NCI-H748 treated with DMSO at 0.1 percent for 48 hours (cell line): Measurements from ENCODE around the gene ATP7A.

Source experiments
- DNase-seq: peaks from one replicate; lab custom pipeline; 2025; lab: John Stamatoyannopoulos, UW

Gene ATP7A

GRCh38 chrX:77945910-77946545, 35.5 kb downstream of the ATP7A start:
- no peak for DNase-seq

- no peak for DNase-seq
Measured at GRCh38 chrX:77946571-77946970, 36.1 kb downstream of the ATP7A start.

DNA sequence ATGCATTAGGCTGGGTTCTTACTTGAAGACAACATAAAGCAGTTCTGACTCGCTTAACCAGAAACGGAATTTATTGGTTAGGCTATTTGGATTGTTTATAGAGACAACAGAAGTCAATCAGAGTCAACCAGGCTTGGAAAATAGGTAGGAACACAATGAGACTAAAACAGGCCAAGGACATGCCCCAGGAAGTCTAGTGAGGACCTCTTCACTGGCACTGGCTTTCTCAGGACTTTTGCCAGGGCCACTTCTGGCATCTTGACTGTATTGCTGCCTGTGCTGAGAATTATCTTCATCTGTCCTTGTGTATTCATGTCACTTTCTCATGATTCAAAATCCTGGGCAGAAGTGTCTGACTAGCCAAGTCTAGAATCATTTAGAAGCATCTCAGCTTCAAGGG, 39.3 kb downstream of the ATP7A start:
- no peak for DNase-seq

DNA sequence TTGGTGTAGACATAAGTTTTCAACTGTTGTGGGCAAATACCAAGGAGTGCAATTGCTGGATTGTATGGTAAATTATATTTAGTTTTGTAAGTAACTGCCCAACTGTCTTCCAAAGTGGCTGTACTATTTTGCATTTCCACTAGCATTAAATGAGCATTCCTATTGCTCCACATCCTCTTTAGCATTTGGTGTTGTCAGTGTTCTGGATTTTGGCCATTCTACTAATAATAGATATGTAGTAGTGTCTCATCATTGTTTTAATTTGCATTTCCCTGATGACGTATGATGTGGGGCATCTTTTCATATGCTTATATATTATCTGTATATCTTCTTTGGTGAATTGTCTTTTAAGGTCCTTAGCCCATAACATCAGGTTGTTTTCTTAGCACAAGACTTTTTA, 41.7 kb downstream of the ATP7A start:
- no peak for DNase-seq

DNA sequence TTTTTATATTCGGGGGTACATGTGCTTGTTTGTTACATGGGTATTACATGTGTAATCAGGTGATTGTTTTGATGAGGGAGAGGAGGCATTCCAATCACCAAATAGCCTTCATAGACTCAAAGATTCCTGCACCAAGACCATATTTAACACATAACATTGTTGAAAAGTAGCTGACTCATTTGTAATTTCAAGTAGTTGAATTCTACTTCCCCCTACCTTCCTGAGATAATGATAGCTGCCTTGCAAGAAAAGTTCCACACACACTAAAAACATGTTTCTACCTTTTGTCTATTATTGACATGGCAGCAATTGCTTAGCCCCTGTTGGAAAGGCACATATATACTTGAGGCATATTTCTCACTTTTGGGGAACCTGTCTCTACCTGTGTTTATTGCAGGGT, 42.8 kb downstream of the ATP7A start:
- no peak for DNase-seq

DNA sequence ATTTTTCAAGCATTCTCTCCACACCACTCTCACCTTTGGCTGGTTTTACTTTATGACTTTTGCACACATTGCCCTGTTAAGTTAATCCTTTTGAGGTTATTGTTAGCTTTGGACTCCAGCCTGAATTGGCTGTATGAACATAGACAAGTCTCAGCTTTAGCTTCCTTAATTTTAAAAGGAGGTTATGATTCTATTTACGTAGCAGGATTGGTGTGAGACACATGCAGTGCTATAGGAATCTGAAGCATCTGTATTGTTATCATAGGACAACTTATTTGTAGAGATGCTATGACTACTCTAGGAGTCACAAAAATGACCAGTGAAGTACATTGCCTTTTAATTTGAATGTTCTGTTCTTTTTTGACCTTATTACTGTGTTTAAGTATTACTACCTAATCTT, 43.2 kb downstream of the ATP7A start:
- no peak for DNase-seq

DNA sequence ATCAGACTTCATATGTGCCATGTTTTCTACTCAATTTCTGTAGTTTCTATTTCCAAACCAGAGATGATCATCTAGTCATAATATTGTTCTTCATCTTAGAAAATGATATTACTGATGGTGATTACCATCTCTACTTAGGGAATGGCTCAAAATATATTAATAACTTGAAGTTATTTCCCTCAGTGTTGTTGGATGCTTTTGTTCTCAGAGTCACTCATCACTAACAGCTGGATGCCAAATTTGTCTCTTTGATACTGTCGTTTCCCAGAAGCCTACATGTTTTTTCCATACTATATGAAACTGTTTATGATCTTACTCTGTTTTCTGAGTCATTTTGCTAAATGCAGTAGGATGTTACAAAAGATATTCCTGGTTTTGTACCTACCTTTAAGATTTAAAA, 50.1 kb downstream of the ATP7A start:
- DNase-seq, result no peak

GRCh38 chrX:77961063-77961462, 50.6 kb downstream of the ATP7A start:
- DNase-seq, result no peak

GRCh38 chrX:77962068-77962902, 51.8 kb downstream of the ATP7A start:
- no peak for DNase-seq

DNA sequence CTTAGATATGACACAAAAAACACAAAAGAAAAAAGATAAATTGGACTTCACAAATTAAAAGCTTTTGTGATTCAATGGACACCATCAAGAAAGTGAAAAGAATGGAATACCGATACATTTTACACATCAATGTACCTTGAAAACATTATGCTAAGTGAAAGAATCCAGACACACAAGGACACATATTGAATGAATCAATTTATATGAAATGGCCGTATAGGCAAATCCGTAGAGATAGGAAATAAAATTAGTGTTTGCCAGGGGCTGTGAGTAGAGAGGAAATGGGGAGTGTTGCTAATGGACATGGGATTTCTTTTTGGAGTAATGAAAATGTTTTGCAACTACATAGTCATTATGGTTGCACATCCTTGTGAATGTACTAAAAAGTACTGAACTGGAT, 55.9 kb downstream of the ATP7A start:
- DNase-seq, result no peak

DNA sequence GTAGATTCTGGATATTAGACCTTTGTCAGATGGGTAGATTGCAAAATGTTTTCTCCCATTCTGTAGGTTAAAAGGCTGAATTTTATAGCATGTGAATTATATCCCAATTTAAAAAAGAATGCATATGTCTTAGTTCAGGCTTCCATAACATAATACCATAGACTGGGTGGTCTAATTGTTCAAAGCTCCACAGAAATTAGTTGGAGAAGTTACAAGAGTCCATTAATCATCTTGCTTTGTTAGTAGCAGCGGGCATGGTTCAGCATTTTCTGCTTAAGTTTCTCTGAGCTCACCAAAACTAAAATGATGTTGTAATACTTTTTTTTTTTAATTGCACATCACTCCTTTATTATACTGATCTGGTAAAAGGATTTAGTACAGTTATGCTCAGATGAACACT, 57.1 kb downstream of the ATP7A start:
- DNase-seq, result no peak

DNA sequence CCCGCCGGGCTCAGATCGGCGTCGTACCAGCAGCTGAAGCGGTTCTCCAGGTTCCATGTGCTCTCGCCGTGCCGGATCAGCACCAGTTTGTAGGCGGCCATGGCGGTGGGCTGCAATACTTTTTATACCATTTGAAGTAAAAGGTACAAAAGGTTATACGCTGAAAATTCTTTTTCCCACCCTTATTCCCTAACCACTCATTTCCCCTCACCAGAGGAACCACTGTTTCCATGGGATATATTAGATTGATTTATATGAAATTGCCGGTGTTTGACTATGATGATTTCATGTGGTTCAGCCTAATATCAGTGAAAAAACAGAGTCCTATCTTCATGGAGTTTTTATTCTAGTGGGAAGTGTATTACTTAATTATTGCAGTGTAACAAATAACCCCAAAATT, 59.0 kb downstream of the ATP7A start, which contains the start of gene PGAM4:
Gene PGAM4, minus strand, starts transcription at position 101 of the 400 bp plus-strand sequence. Its CDS starts 0 bp downstream, at position 101.
- no peak for DNase-seq

GRCh38 chrX:77975755-77976154, 65.3 kb downstream of the ATP7A start:
- no peak for DNase-seq

DNA sequence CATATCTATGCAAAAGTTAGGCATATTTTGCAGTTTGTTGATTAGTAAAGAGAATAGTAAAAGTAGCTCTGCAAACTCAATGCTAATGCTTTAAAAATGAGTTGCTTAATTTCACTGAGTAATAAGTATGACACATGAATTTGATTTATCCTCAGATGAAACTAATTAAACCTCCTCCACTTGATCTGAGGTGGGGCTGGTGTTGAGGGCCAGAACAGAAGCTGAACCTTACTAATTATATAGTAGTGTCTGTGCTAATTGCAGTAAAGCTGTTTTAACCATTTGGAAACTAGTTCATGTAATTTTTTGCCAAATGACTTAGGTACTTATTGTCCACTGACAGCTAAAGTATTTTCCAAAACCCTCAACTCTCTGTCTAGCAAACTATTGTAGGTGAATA, 66.6 kb downstream of the ATP7A start:
- DNase-seq, result no peak

GRCh38 chrX:77977518-77977917, 67.0 kb downstream of the ATP7A start:
- no peak for DNase-seq

DNA sequence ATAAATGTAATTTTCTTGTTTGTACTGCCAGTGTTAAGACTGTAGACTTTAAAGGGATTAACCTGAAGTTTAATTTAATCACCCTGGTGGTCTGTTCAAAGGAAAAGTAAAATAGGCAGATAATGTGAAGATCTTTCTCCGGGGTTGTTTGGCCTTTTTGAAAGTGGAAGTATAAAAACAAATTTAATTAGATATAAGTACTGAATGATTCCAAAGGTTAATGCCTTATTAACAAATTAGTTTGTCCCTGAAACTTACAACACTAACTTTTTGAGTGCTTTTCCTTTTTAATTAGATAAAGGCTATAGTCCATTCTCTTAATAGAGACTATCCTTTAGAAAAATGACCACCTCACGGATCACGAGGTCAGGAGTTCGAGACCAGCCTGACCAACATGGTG, 69.4 kb downstream of the ATP7A start:
- DNase-seq, result no peak

- no peak for DNase-seq
Measured at GRCh38 chrX:78011846-78012245, 101.4 kb downstream of the ATP7A start.

DNA sequence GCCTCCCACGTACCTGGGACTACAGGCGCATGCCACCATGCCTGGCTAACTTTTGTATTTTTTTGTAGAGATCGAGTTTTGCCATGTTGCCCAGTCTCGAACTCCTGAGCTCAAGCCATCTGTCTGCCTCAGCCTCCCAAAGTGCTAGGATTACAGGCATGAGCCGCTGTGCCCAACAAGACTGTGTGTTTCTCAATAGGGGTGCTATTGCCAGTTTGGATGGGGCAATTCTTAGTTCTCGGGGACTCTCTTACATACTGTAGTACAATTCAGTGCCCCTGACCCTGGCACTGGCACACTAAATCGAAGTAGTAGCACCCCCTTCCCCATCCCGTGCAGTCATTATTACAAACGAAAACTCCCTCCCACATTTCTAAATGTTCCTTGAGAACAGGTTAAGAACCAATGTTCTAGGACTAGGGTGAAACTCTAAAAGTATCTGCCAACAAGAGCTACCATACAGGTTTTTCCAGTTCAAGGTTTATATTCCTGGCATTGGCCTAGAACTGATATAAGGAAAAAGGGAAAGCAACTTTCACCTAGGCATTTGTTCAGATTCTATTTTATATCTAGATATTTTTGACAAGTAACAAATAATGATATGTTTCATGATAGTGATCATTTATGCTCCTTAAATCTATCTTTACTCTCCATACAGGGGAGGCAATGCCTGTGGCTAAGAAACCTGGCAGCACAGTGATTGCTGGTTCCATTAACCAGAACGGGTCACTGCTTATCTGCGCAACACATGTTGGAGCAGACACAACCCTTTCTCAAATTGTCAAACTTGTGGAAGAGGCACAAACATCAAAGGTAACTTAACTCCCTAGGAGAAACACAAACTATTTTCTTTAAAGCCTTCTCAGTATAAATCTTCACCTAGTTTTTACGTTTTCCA, 109.3 kb downstream of the ATP7A start:
- DNase-seq, result no peak

DNA sequence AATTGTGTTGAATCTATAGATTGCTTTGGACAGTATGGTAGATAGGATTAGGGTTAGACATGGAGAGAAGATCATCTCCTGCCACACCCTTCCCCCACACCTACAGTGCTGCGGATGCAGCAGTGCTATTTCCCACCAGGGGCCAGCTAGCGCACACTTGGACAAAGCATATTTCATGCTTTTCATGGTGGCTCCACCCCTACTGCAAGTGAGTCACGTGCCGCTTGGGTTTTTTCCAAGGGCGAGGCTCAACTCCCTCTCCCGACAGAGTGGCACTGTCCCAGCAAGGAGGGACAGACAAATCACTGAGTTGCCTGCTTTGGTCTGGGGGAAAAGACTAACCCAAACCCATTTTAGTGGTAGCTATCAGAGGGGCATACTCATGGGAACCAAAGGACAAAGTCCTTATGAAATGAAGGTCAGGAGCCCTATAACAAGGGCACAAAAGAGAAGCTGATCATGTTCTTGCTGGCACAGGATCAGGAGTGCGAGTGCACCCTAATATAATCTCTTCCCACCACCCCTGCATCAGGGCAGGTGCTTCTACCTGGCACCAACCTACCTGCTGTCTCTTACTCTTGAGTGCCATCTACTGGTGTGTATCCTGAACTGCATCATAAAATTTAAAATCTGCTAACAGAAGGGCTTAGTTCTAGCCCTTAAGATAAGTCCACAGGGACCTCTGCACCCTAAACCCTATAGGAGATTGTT, 114.0 kb downstream of the ATP7A start:
- DNase-seq, result peak; percentile 26

DNA sequence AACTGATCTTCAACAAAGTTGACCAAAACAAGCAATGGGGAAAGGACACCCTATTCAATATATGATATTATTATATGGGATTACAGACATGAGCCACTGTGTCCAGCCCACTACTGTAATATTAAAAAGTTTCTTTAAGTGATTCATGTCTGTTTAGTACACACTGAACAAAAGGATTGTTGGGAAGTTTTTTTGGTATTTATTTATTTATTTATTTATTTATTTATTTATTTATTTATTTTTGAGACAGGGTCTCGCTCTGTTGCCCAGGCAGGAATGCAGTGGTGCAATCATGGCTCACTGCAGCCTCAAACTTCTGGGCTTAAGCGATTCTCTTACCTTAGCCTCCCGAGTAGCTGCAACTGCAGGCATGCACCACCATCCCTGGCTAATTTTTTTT, 117.3 kb downstream of the ATP7A start:
- DNase-seq, result no peak

GRCh38 chrX:78029663-78030062, 119.2 kb downstream of the ATP7A start:
- peak; percentile 15 for DNase-seq

GRCh38 chrX:78035061-78035460, 124.6 kb downstream of the ATP7A start:
- DNase-seq, result no peak
